Lung (tissue), 12 donors: ENCODE data around the gene RCC2. TPM values are rescaled to one million over a fixed set of nuclear protein-coding genes. Genes with fewer than 3 reads are reported as not detected.

Experiments used
- ATAC-seq: fragments of 200-7000 bp; cut with Tn5 transposase; one replicate; pipeline ENCODE4 v1.9.1; 2020; ENCODE audit warnings: moderate number of reproducible peaks; ENCODE audit not compliant: insufficient read depth, low FRiP score
- DNase-seq, 3 donors: peaks; one replicate each; pipeline ENCODE4 v3.0.0-alpha.2; 2013 to 2017
- H3K27ac ChIP-seq, 2 donors: one replicate each; pipeline ENCODE4 v1.5.1; 2013; ENCODE audit warnings: mild to moderate bottlenecking in 2 of 2, moderate library complexity in 2 of 2, control low read depth in 1 of 2, inconsistent platforms in 1 of 2, low read depth in 1 of 2, low read length in 1 of 2
- H3K27me3 ChIP-seq, 3 donors: one replicate each; pipeline ENCODE4 v1.5.1; 2013; ENCODE audit warnings: low read length in 2 of 3; ENCODE audit not compliant: control insufficient read depth in 3 of 3, insufficient read depth in 3 of 3
- H3K36me3 ChIP-seq, 4 donors: one replicate each; pipeline ENCODE4 v1.5.1; 2013; ENCODE audit warnings: low read length in 4 of 4, mild to moderate bottlenecking in 1 of 4, moderate library complexity in 1 of 4; ENCODE audit not compliant: control insufficient read depth in 4 of 4, insufficient read depth in 4 of 4
- H3K4me1 ChIP-seq, 5 donors: one replicate each; pipeline ENCODE4 v1.5.1; 2013; ENCODE audit warnings: low read length in 5 of 5, mild to moderate bottlenecking in 2 of 5, moderate library complexity in 1 of 5; ENCODE audit not compliant: control insufficient read depth in 5 of 5, insufficient read depth in 5 of 5
- H3K4me3 ChIP-seq: one replicate; pipeline ENCODE4 v1.5.1; 2013; ENCODE audit warnings: mild to moderate bottlenecking, control low read depth, moderate library complexity
- H3K9ac ChIP-seq, 2 donors: one replicate each; pipeline ENCODE4 v1.5.1; 2013; ENCODE audit warnings: low read length in 2 of 2, control low read depth in 1 of 2; ENCODE audit not compliant: insufficient read depth in 1 of 2
- H3K9me3 ChIP-seq, 4 donors: one replicate each; pipeline ENCODE4 v1.5.1; 2013; ENCODE audit warnings: low read length in 3 of 4, mild to moderate bottlenecking in 1 of 4, moderate library complexity in 1 of 4; ENCODE audit not compliant: control insufficient read depth in 4 of 4, insufficient read depth in 3 of 4
- WGBS, 2 donors: extraction: QIAGEN DNeasy Blood & Tissue Kit; methylation state at CpG; one replicate each; pipeline ENCODE4 v1.1.7; 2013; 5-methylcytosine and 5-hydroxymethylcytosine counted together
- polyA plus RNA-seq, 2 donors: library from polyadenylated mRNA; stranded (reverse); fragments of 200-250 nt; gene quantifications; one replicate each; pipeline ENCODE4 v1.2.1, GENCODE V29; 2013
- total RNA-seq, 2 donors: library from RNA; depleted of rRNA in 1 of 2; stranded (reverse); fragments of >200 nt in 1 of 2; gene quantifications; one replicate each; pipeline ENCODE4 v1.2.1, GENCODE V29; 2014 to 2021
- TF ChIP-seq, protein P1 (sequence below): IDR thresholded peaks from 2 replicates; pipeline ENCODE4 v1.5.1; 2012; ENCODE audit warnings: mild to moderate bottlenecking; ENCODE audit errors: control extremely low read depth, extremely low read depth
- donor health status: control.
- donor health status: control.
- donor health status: Bipolar disorder and iron deficiency.
- donor health status: healthy.
- donor health status: DM: yes; HTN: yes; CAD: no.

RCC2 gene
- total and polyA plus RNA-seq, 4 donors, result 31.9 to 51.2 (median 38.5) TPM

- no peak overlapping the region for H3K27ac ChIP-seq
- TF ChIP-seq, protein P1, sequence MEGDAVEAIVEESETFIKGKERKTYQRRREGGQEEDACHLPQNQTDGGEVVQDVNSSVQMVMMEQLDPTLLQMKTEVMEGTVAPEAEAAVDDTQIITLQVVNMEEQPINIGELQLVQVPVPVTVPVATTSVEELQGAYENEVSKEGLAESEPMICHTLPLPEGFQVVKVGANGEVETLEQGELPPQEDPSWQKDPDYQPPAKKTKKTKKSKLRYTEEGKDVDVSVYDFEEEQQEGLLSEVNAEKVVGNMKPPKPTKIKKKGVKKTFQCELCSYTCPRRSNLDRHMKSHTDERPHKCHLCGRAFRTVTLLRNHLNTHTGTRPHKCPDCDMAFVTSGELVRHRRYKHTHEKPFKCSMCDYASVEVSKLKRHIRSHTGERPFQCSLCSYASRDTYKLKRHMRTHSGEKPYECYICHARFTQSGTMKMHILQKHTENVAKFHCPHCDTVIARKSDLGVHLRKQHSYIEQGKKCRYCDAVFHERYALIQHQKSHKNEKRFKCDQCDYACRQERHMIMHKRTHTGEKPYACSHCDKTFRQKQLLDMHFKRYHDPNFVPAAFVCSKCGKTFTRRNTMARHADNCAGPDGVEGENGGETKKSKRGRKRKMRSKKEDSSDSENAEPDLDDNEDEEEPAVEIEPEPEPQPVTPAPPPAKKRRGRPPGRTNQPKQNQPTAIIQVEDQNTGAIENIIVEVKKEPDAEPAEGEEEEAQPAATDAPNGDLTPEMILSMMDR, result no peak
- peaks cover 0 to 2% (median 0%) of the 10 kb centered on the region in 5 donors for H3K4me1 ChIP-seq
- H3K9ac ChIP-seq, result no peak overlapping the region
- no peaks in the 10 kb centered on the region for H3K27me3 ChIP-seq
- WGBS, 2 donors, result 82 to 86% methylated on average over 12 of the region's 12 CpGs
- no peaks in the 10 kb centered on the region for H3K9me3 ChIP-seq
- H3K4me3 ChIP-seq, result no peak overlapping the region
- ATAC-seq, result no peak
- no peaks in the 10 kb centered on the region for H3K36me3 ChIP-seq
- no peak for DNase-seq
Measured at GRCh38 chr1:17447501-17447992, 8.1 kb upstream of the RCC2 start.

GRCh38 chr1:17442841-17443240, 3.4 kb upstream of the RCC2 start:
- ATAC-seq, result no peak
- H3K9me3 ChIP-seq, result no peaks in the 10 kb centered on the region
- 88 to 92% methylated on average over 6 of the region's 6 CpGs for WGBS, 2 donors

DNA sequence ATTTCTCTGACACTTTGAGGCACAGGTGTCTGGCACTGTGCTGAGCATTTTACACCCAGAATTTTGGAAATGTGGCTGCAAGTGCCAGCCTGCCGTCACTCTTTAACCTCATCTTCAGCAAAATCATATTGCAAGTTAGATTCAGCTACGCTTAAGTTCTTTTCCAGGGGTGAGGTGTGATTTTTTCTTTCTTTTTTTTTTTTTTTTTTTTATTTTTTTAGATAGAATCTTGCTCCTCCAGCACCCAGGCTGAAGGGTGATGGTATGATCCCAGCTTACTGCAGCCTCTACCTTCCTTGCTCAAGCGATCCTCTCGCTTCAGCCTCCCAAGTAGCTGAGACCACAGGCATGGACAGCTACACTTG, 2.5 kb upstream of the RCC2 start:
- Histone ChIP-seq H3K4me1 (peaks cover 1 to 11% (median 4%) of the 10 kb centered on the region in 5 donors), H3K4me3 (no peak overlapping the region), H3K27ac (peak overlapping the region in 1 of 2 donors; percentile 84), H3K27me3 (peaks cover 0 to 15% (median 6%) of the 10 kb centered on the region in 3 donors), H3K36me3 (no peaks in the 10 kb centered on the region), H3K9ac (no peak overlapping the region), H3K9me3 (no peaks in the 10 kb centered on the region)
- DNase-seq, result no peak
- TF ChIP-seq, protein P1, result no peak
- 82 to 88% methylated on average over 4 of the region's 4 CpGs for WGBS, 2 donors
- no peak for ATAC-seq

More at GRCh38 chr1:17442841-17443240, 3.4 kb upstream of the RCC2 start:
- TF ChIP-seq, protein P1, result no peak
- H3K4me3 ChIP-seq, result no peak overlapping the region
- peaks cover 0 to 15% (median 6%) of the 10 kb centered on the region in 3 donors for H3K27me3 ChIP-seq
- no peaks in the 10 kb centered on the region for H3K36me3 ChIP-seq
- no peak for DNase-seq
- H3K27ac ChIP-seq, result no peak overlapping the region
- peaks cover 0 to 7% (median 4%) of the 10 kb centered on the region in 5 donors for H3K4me1 ChIP-seq
- H3K9ac ChIP-seq, result no peak overlapping the region
